ENCODE measurements around the gene SLCO1A2.

SLCO1A2 gene

DNA sequence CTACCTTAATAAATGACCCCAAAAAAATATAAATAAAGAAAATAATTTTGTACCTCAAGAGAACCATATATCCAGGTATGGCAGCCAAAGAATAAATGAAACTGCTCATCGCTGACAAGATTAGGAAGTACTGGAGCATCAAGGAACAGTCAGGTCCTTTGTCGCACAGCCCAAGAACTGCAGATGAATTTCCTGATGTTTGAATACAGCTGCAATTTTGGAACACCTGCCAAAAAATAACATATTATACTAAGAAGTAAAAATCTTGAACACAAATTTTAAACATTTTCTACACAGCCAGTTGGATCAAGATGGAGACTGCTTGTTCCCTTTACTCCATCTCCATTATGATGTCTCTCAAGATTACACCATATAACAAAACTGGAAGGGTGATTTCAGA lies 42.6 kb downstream of the SLCO1A2 start:
- no peaks in the 10 kb centered on the region for H3K4me1 ChIP-seq
- TF ChIP-seq Cebpa-rat (IDR thresholded peaks at IDR 0.05) = no peak
- H4K20me1 ChIP-seq = no peaks in the 10 kb centered on the region
- no peak overlapping the region for H3K9ac ChIP-seq
- H3K36me3 ChIP-seq = no peaks in the 10 kb centered on the region
- no peak overlapping the region for H3K27ac ChIP-seq
- no peaks in the 10 kb centered on the region for H3K9me3 ChIP-seq
- H3K4me3 ChIP-seq = no peak overlapping the region
- no peak overlapping the region for H3K4me2 ChIP-seq
- no peaks in the 10 kb centered on the region for H3K27me3 ChIP-seq

DNA sequence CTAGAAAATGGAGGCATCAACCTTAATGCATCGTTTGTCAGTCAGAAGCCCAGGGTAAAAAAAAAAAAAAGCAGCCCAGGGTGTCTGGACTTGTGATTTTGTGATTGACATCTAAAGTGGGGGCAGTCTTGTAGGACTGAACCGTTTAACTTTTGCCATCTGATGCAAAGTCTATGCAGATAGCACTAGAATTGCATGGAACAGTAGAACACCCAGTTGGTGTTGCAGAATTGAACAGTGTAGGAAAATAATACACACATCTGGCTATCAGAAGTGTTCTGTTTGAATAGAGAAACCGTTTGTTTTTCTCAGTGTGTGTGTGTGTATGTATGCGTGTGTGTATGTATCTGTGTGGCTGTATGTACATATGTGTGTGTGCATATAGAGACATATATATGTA lies 45.0 kb downstream of the SLCO1A2 start:
- no peaks in the 10 kb centered on the region for H3K36me3 ChIP-seq
- no peaks in the 10 kb centered on the region for H3K9me3 ChIP-seq
- H3K27ac ChIP-seq = no peak overlapping the region
- no peaks in the 10 kb centered on the region for H3K27me3 ChIP-seq
- H4K20me1 ChIP-seq = no peaks in the 10 kb centered on the region
- H3K4me1 ChIP-seq = no peaks in the 10 kb centered on the region
- TF ChIP-seq Cebpa-rat (IDR thresholded peaks at IDR 0.05) = no peak
- H3K9ac ChIP-seq = no peak overlapping the region
- H3K4me2 ChIP-seq = no peak overlapping the region
- H3K4me3 ChIP-seq = no peak overlapping the region

DNA sequence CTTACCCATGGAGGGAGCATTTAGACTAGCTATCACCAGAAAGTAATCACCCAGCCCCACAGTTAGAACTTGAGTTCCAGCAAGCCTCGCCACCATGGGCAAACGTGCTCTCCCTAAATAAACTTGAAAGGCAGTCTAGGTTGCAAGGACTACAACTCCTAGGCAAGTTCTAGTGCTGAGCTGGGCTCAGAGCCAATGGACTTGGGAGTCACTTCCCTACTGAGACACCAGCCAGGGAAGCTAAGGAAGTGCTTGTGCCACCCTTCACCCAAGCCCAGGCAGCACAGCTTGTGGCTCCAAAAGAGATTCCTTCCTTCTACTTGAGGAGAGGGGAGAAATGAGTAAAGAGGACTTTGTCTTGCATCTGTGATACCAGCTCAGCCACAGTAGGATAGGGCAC lies 57.9 kb downstream of the SLCO1A2 start:
- H4K20me1 ChIP-seq = no peaks in the 10 kb centered on the region
- no peaks in the 10 kb centered on the region for H3K4me1 ChIP-seq
- no peak overlapping the region for H3K4me3 ChIP-seq
- TF ChIP-seq Cebpa-rat (IDR thresholded peaks at IDR 0.05) = no peak
- no peaks in the 10 kb centered on the region for H3K27me3 ChIP-seq
- no peaks in the 10 kb centered on the region for H3K36me3 ChIP-seq
- H3K27ac ChIP-seq = no peak overlapping the region
- no peak overlapping the region for H3K4me2 ChIP-seq
- H3K9ac ChIP-seq = no peak overlapping the region
- no peaks in the 10 kb centered on the region for H3K9me3 ChIP-seq

DNA sequence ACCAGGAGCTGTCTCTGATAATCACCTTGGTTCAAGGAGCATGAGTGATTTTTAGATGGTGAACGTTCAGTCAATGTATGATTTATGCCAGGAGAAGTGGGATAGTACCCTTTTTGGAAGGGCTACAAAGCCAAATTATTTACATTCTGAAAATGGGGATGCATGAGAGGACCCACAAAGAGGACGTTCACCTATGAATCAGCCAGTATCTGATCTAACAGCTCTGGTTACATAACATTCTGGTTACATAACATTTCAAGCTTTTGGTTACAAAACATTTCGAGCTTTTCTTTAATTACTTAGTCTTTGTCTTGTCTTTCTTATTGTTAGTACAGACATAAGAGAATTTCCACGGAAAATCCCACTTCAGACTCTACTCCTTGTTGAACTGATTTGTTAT lies 68.8 kb downstream of the SLCO1A2 start:
- no peak overlapping the region for H3K9ac ChIP-seq
- no peaks in the 10 kb centered on the region for H3K4me1 ChIP-seq
- H3K27me3 ChIP-seq = no peaks in the 10 kb centered on the region
- no peak overlapping the region for H3K27ac ChIP-seq
- H3K4me3 ChIP-seq = no peak overlapping the region
- H3K36me3 ChIP-seq = no peaks in the 10 kb centered on the region
- H3K9me3 ChIP-seq = no peaks in the 10 kb centered on the region
- H4K20me1 ChIP-seq = no peaks in the 10 kb centered on the region
- no peak overlapping the region for H3K4me2 ChIP-seq
- TF ChIP-seq Cebpa-rat (IDR thresholded peaks at IDR 0.05) = no peak

DNA sequence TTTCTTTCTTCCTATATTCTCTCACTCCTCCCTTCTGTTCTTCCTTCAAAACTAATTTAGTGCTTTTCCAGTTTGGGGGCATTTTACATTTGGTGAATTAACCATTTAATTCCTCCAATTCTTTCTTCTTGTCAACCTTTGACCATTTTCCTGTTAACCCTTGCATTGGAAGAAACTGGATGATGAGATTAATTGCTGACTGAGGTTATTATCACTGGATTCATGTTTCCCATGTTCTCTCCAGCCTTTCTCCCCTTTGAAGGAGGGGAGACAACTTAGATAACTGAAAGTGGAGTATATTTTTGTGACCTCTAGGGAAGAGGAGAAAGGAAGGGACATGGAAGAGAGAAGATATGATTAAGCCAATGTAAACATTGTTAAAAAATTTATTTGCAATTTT lies 70.5 kb downstream of the SLCO1A2 start:
- Histone ChIP-seq H3K27me3 (no peaks in the 10 kb centered on the region), H3K36me3 (no peaks in the 10 kb centered on the region), H3K4me1 (no peaks in the 10 kb centered on the region), H3K27ac (no peak overlapping the region), H3K9ac (no peak overlapping the region), H3K4me2 (no peak overlapping the region), H3K9me3 (no peaks in the 10 kb centered on the region), H3K4me3 (no peak overlapping the region), H4K20me1 (no peaks in the 10 kb centered on the region)
- TF ChIP-seq Cebpa-rat (IDR thresholded peaks at IDR 0.05) = no peak

DNA sequence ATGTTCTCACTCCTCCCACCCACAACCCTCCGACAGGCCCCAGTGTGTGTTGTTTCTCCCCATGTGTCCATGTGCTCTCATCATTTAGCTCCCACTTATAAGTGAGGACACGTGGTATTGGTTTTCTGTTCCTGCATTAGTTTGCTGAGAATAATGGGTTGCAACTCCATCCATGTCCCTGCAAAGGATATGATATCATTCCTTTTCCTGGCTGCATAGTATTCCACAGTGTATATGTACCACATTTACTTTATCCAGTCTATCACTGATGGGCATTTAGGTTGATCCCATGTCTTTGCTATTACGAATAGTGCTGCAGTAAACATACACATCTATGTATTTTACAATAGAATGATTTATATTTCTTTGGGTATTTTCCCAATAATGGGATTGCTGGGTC lies 77.5 kb downstream of the SLCO1A2 start:
- Histone ChIP-seq H3K4me1 (no peaks in the 10 kb centered on the region), H3K36me3 (no peaks in the 10 kb centered on the region), H3K9me3 (no peaks in the 10 kb centered on the region), H4K20me1 (no peaks in the 10 kb centered on the region), H3K27me3 (no peaks in the 10 kb centered on the region), H3K4me3 (no peak overlapping the region), H3K9ac (no peak overlapping the region), H3K4me2 (no peak overlapping the region), H3K27ac (no peak overlapping the region)
- no peak for TF ChIP-seq Cebpa-rat (IDR thresholded peaks at IDR 0.05)

GRCh38 chr12:21252070-21252469 lies 82.6 kb downstream of the SLCO1A2 start:
- Histone ChIP-seq H4K20me1 (no peaks in the 10 kb centered on the region), H3K27ac (no peak overlapping the region), H3K9ac (no peak overlapping the region), H3K27me3 (no peaks in the 10 kb centered on the region), H3K36me3 (no peaks in the 10 kb centered on the region), H3K4me2 (no peak overlapping the region), H3K4me3 (no peak overlapping the region), H3K4me1 (no peaks in the 10 kb centered on the region), H3K9me3 (no peaks in the 10 kb centered on the region)
- no peak for TF ChIP-seq Cebpa-rat (IDR thresholded peaks at IDR 0.05)

DNA sequence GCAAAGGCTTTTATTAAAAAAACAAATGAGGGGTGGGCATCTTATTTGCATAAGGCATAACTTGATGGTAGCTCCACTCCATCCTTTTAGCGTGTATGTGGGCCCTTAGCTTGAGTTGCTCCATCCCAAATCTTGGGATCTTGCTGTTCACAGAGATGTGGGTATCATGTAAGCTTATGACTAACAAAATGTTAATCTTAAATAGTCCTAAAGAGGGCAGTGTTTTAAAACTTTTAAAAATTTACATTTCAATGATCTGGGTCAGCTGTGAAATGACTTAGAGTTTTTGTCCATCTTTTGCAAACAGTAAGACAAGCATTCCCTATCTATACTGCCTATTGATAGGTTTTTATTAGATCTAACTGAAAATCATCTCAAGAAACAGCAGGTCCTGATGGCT lies 86.0 kb downstream of the SLCO1A2 start:
- Histone ChIP-seq H3K4me3 (no peak overlapping the region), H4K20me1 (no peaks in the 10 kb centered on the region), H3K27ac (no peak overlapping the region), H3K4me2 (no peak overlapping the region), H3K4me1 (no peaks in the 10 kb centered on the region), H3K9ac (no peak overlapping the region), H3K27me3 (no peaks in the 10 kb centered on the region), H3K36me3 (no peaks in the 10 kb centered on the region), H3K9me3 (no peaks in the 10 kb centered on the region)
- no peak for TF ChIP-seq Cebpa-rat (IDR thresholded peaks at IDR 0.05)

- no peaks in the 10 kb centered on the region for H3K9me3 ChIP-seq
- no peak overlapping the region for H3K27ac ChIP-seq
- no peaks in the 10 kb centered on the region for H3K4me1 ChIP-seq
- no peak for TF ChIP-seq Cebpa-rat (IDR thresholded peaks at IDR 0.05)
- H3K9ac ChIP-seq = no peak overlapping the region
- H3K4me2 ChIP-seq = no peak overlapping the region
- H3K27me3 ChIP-seq = no peaks in the 10 kb centered on the region
- no peaks in the 10 kb centered on the region for H4K20me1 ChIP-seq
- no peak overlapping the region for H3K4me3 ChIP-seq
- no peaks in the 10 kb centered on the region for H3K36me3 ChIP-seq
Measured at GRCh38 chr12:21239866-21240265, 94.9 kb downstream of the SLCO1A2 start.

GRCh38 chr12:21234395-21234794 lies 100.3 kb downstream of the SLCO1A2 start:
- TF ChIP-seq Cebpa-rat (IDR thresholded peaks at IDR 0.05) = no peak

DNA sequence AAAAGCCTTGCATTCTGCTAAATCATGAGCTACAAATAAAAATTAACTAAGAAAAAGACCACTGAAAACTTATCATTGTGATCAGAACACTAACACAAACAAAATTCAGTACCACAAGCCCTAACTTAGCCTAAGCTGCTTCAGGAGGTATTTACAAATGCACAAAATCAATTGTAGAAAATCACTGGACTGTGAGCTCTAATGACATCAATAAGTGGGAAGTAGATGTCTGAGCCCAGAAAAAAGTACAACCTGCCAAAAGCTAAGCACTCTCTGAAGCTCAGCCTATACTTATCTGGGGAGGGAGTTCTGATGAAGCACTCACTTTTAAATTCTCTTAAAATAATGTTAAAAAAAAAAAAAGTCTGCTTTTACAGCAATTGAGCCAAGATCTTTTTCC lies 110.8 kb downstream of the SLCO1A2 start:
- no peak overlapping the region for H3K9ac ChIP-seq
- H3K4me2 ChIP-seq = no peak overlapping the region
- peaks cover 26% of the 10 kb centered on the region for H3K4me1 ChIP-seq
- H3K4me3 ChIP-seq = no peak overlapping the region
- H3K36me3 ChIP-seq = no peaks in the 10 kb centered on the region
- TF ChIP-seq Cebpa-rat (IDR thresholded peaks at IDR 0.05) = no peak
- no peaks in the 10 kb centered on the region for H3K9me3 ChIP-seq
- H3K27me3 ChIP-seq = no peaks in the 10 kb centered on the region
- H4K20me1 ChIP-seq = no peaks in the 10 kb centered on the region
- H3K27ac ChIP-seq = no peak overlapping the region

More at GRCh38 chr12:21234395-21234794, 100.3 kb downstream of the SLCO1A2 start:
- no peaks in the 10 kb centered on the region for H3K4me1 ChIP-seq
- no peaks in the 10 kb centered on the region for H4K20me1 ChIP-seq
- no peaks in the 10 kb centered on the region for H3K27me3 ChIP-seq
- H3K4me2 ChIP-seq = no peak overlapping the region
- no peak overlapping the region for H3K4me3 ChIP-seq
- H3K36me3 ChIP-seq = no peaks in the 10 kb centered on the region
- no peaks in the 10 kb centered on the region for H3K9me3 ChIP-seq
- H3K27ac ChIP-seq = no peak overlapping the region
- H3K9ac ChIP-seq = no peak overlapping the region
